HCT116 (cell line): Measurements from ENCODE around the gene TPM3. TPM values are rescaled to one million over a fixed set of nuclear protein-coding genes. Genes with fewer than 3 reads are reported as not detected.
A peak's percentile ranks its signal among the peaks of the same experiment; 100 is the strongest.

Source experiments
- ATAC-seq: fragments of 200-7000 bp; cut with Tn5 transposase; 2 replicates; pipeline ENCODE4 v1.9.1; 2020; ENCODE audit warnings: mild to moderate bottlenecking, moderate library complexity
- BruUV-seq: library from RNA; stranded (reverse); fragments of 400-500 nt; replicated peaks from 2 replicates; lab custom pipeline; 2021; lab: Mats Ljungman, UMichigan
- CTCF ChIA-PET: fragments of 300-600 bp; sonication (Branson Sonifier 250); formaldehyde crosslinking; loops from one replicate; lab custom pipeline; 2021; ENCODE audit warnings: antibody characterized with exemption; lab: Charles Lee
- POLR2A ChIA-PET: fragments of 300-600, 350-600 bp; sonication (Branson Sonifier 250); formaldehyde crosslinking; loops from one replicate; lab custom pipeline; 2021; ENCODE audit warnings: antibody characterized with exemption; lab: Charles Lee
- RAD21 ChIA-PET, 2 experiments: fragments of 300-600 bp; sonication (Branson Sonifier 250); formaldehyde crosslinking; loops; one replicate each; lab custom pipeline; 2023; ENCODE audit warnings: low total read pairs in 2 of 2; ENCODE audit not compliant: uncharacterized antibody in 2 of 2, unreplicated experiment in 2 of 2, low non-redundant PET in 1 of 2; lab: Charles Lee
- DNase-seq: peaks from one replicate; pipeline ENCODE4 v3.0.0-alpha.2; 2010; ENCODE audit warnings: low read depth, low spot score
- H2AFZ ChIP-seq: fragments of 200-600 bp; shearing (Covaris generic), sonication (generic); 2 replicates; pipeline ENCODE4 v1.6.1; 2017; ENCODE audit warnings: low read depth, mixed run types, mixed read lengths, antibody characterized with exemption, low read length; ENCODE audit not compliant: poor library complexity, severe bottlenecking
- H3K27ac ChIP-seq: 2 replicates; pipeline ENCODE4 v1.5.1; 2012; ENCODE audit warnings: low read depth, low read length
- H3K27me3 ChIP-seq: fragments of 200-600 bp; sonication (generic); 2 replicates; pipeline ENCODE4 v1.6.1; 2016; ENCODE audit warnings: mixed run types, low read length, mixed read lengths; ENCODE audit not compliant: insufficient read depth
- H3K36me3 ChIP-seq, 2 experiments: fragments of 200-500 bp in 1 of 2; fragments of 200-600 bp in 1 of 2; sonication (Bioruptor generic) in 1 of 2; sonication (generic) in 1 of 2; 2 replicates each; pipeline versions ENCODE4 v1.5.1 to v1.6.1; 2014 to 2016; ENCODE audit warnings: low read length in 2 of 2, inconsistent platforms in 1 of 2, mixed read lengths in 1 of 2, mixed run types in 1 of 2; ENCODE audit not compliant: insufficient read depth in 2 of 2, control insufficient read depth in 1 of 2
- H3K4me1 ChIP-seq, 2 experiments: fragments of 200-600 bp in 1 of 2; sonication (generic) in 1 of 2; 2 replicates each; pipeline versions ENCODE4 v1.5.1 to v1.6.1; 2012 to 2017; ENCODE audit warnings: low read length in 2 of 2, inconsistent platforms in 1 of 2, mild to moderate bottlenecking in 1 of 2, mixed read lengths in 1 of 2, mixed run types in 1 of 2, moderate library complexity in 1 of 2; ENCODE audit not compliant: insufficient read depth in 2 of 2, control insufficient read depth in 1 of 2
- H3K4me2 ChIP-seq: fragments of 200-600 bp; sonication (generic); 2 replicates; pipeline ENCODE4 v1.6.1; 2017; ENCODE audit warnings: mixed run types, low read length, mixed read lengths
- H3K4me3 ChIP-seq, 2 experiments: fragments of 200-600 bp in 1 of 2; sonication (generic) in 1 of 2; replicated peaks in 1 of 2; 2 replicates each; pipeline ENCODE4 v1.5.1; 2011 to 2016; ENCODE audit warnings: low read length in 2 of 2, control low read depth in 1 of 2, low read depth in 1 of 2, mild to moderate bottlenecking in 1 of 2, mixed read lengths in 1 of 2, mixed run types in 1 of 2
- H3K79me2 ChIP-seq: fragments of 200-600 bp; sonication (generic); 2 replicates; pipeline ENCODE4 v1.6.1; 2017; ENCODE audit warnings: mild to moderate bottlenecking, mixed run types, low read length, moderate library complexity, mixed read lengths; ENCODE audit not compliant: insufficient read depth
- H3K9ac ChIP-seq: fragments of 200-600 bp; sonication (generic); 2 replicates; pipeline ENCODE4 v1.6.1; 2016; ENCODE audit warnings: low read length, mixed read lengths
- H3K9me2 ChIP-seq: fragments of 200-600 bp; sonication (generic), shearing (Covaris generic); 2 replicates; pipeline ENCODE4 v1.6.1; 2017; ENCODE audit warnings: mixed run types, mild to moderate bottlenecking, moderate library complexity; ENCODE audit not compliant: insufficient read depth
- H3K9me3 ChIP-seq, 2 experiments: fragments of 200-500 bp in 1 of 2; fragments of 200-600 bp in 1 of 2; sonication (Bioruptor generic) in 1 of 2; sonication (generic) in 1 of 2; 2 replicates each; pipeline ENCODE4 v1.6.1; 2014 to 2017; ENCODE audit warnings: low read length in 2 of 2, mixed read lengths in 2 of 2, inconsistent platforms in 1 of 2, low read depth in 1 of 2, mild to moderate bottlenecking in 1 of 2, mixed run types in 1 of 2, moderate library complexity in 1 of 2; ENCODE audit not compliant: control insufficient read depth in 1 of 2, insufficient read depth in 1 of 2
- H4K20me1 ChIP-seq: fragments of 200-600 bp; sonication (generic), shearing (Covaris generic); 2 replicates; pipeline ENCODE4 v1.6.1; 2017; ENCODE audit warnings: mixed run types, mild to moderate bottlenecking, moderate library complexity; ENCODE audit not compliant: insufficient read depth
- EGR1 ChIP-seq: IDR thresholded peaks from 2 replicates; pipeline ENCODE4 v1.6.1; 2012; ENCODE audit warnings: low read depth
- ELF1 ChIP-seq: IDR thresholded peaks from 2 replicates; pipeline ENCODE4 v1.6.1; 2012; ENCODE audit warnings: low read depth, borderline replicate concordance
- EZH2phosphoT487 ChIP-seq: fragments of 200-600 bp; IDR thresholded peaks from 2 replicates; pipeline ENCODE4 v1.6.1; 2018; ENCODE audit warnings: antibody characterized with exemption, borderline replicate concordance
- JUND ChIP-seq: IDR thresholded peaks from 2 replicates; pipeline ENCODE4 v1.6.1; 2012
- SRF ChIP-seq: IDR thresholded peaks from 2 replicates; pipeline ENCODE4 v1.6.1; 2012; ENCODE audit warnings: low read depth
- TCF7L2 ChIP-seq: IDR thresholded peaks from 2 replicates; pipeline ENCODE4 v1.7.0; 2011; ENCODE audit warnings: borderline replicate concordance, inconsistent platforms; ENCODE audit not compliant: insufficient read depth, insufficient read length; ENCODE audit errors: extremely low read depth
- YY1 ChIP-seq: IDR thresholded peaks from 2 replicates; pipeline ENCODE4 v1.6.1; 2011; ENCODE audit warnings: low read length, low read depth, moderate library complexity, mild to moderate bottlenecking; ENCODE audit not compliant: insufficient replicate concordance; ENCODE audit errors: extremely low read depth
- ZFX ChIP-seq: fragments of 450-650 bp; IDR thresholded peaks from 2 replicates; pipeline ENCODE4 v1.6.1; 2017
- ZNF274 ChIP-seq: fragments of 200-500 bp; sonication (Bioruptor generic); IDR thresholded peaks from 2 replicates; pipeline ENCODE4 v1.6.1; 2014; ENCODE audit warnings: mild to moderate bottlenecking, low read depth, low read length, inconsistent platforms
- intact Hi-C: fragments of 100-400 bp; cut with micrococcal nuclease; formaldehyde crosslinking; loops from 2 replicates; pipeline ENCODE4 v1.10.0; 2022
- total RNA-seq: library from RNA; stranded (reverse); gene quantifications from one replicate; pipeline ENCODE4 v1.2.1, GENCODE V29; 2021; ENCODE audit not compliant: unreplicated experiment
- TF ChIP-seq, protein P1 (sequence below): IDR thresholded peaks from 2 replicates; pipeline ENCODE4 v1.6.1; 2011; ENCODE audit warnings: mild to moderate bottlenecking, low read length, moderate library complexity; ENCODE audit not compliant: insufficient replicate concordance; ENCODE audit errors: extremely low read depth
- TF ChIP-seq, protein P2 (sequence below), 3 experiments: fragments of 200-600 bp in 1 of 3; sonication (generic) in 1 of 3; IDR thresholded peaks in 2 of 3; conservative IDR thresholded peaks in 1 of 3; 2 replicates each; pipeline ENCODE4 v1.5.1; 2012 to 2017; ENCODE audit warnings: low read depth in 2 of 3, low read length in 2 of 3, antibody characterized with exemption in 1 of 3, borderline replicate concordance in 1 of 3, control low read depth in 1 of 3, mild to moderate bottlenecking in 1 of 3, mixed read lengths in 1 of 3, mixed run types in 1 of 3, moderate library complexity in 1 of 3; ENCODE audit not compliant: insufficient read depth in 1 of 3
- TF ChIP-seq, protein P3 (sequence below): IDR thresholded peaks from 2 replicates; pipeline ENCODE4 v1.6.1; 2012

The TPM3 gene
- total RNA-seq, 1 experiment from 2014 or later = 457 TPM

DNA sequence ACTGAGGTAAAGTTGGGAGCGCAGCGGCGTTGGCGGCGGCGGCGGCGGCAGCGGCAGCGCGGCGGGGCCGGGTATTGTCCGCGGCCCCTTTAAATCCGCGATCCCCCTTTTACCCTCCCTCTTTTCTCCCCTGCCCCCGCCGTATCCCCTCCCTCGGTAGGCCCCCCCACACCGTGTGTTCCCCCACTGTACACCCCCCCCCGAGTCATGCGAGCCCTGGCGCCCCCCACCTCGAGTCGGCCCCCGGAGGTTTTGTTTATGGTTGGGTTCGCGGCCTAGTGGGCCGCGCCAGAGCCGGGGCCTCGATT, 29.0 kb upstream of the TPM3 start:
- ATAC-seq (no peak; the same call in 1 of the 2 replicates), DNase-seq (no peak)
- Histone ChIP-seq H3K4me1 (peaks cover 8 to 20% of the 10 kb centered on the region in 2 experiments; a peak in 3 of 4 replicates), H3K9me3 (no peaks in the 10 kb centered on the region), H3K27ac (peak overlapping the region; percentile 75), H3K36me3 (peaks cover 11 to 30% of the 10 kb centered on the region in 2 experiments), H3K79me2 (peaks cover 94% of the 10 kb centered on the region), H3K9me2 (no peaks in the 10 kb centered on the region), H3K27me3 (no peaks in the 10 kb centered on the region), H4K20me1 (peaks cover 13% of the 10 kb centered on the region; the same call in 1 of the 2 replicates), H3K4me2 (peak overlapping the region; percentile 83), H2AFZ (no peak overlapping the region), H3K9ac (peak overlapping the region; percentile 95), H3K4me3 (peak overlapping the region; percentile 81 to 87)
- RAD21 ChIA-PET = no interaction called here
- CTCF ChIA-PET = no interaction called here
- POLR2A ChIA-PET = interaction anchor here (0.9 to 1.1 kb wide), 3 partner anchors 10 to 38 kb away, joined by 3 to 9 read pairs (median 4); no protein-coding TSS in a partner anchor
- TF ChIP-seq TCF7L2 = no peak
- peak; percentile 89; the same call in 1 of the 2 replicates for TF ChIP-seq ZFX
- TF ChIP-seq EGR1 = no peak
- no TSS peak for BruUV-seq
- intact Hi-C loops = loop anchor here (1.0 kb wide), 1 partner anchor 38 kb away; no protein-coding TSS in a partner anchor

DNA sequence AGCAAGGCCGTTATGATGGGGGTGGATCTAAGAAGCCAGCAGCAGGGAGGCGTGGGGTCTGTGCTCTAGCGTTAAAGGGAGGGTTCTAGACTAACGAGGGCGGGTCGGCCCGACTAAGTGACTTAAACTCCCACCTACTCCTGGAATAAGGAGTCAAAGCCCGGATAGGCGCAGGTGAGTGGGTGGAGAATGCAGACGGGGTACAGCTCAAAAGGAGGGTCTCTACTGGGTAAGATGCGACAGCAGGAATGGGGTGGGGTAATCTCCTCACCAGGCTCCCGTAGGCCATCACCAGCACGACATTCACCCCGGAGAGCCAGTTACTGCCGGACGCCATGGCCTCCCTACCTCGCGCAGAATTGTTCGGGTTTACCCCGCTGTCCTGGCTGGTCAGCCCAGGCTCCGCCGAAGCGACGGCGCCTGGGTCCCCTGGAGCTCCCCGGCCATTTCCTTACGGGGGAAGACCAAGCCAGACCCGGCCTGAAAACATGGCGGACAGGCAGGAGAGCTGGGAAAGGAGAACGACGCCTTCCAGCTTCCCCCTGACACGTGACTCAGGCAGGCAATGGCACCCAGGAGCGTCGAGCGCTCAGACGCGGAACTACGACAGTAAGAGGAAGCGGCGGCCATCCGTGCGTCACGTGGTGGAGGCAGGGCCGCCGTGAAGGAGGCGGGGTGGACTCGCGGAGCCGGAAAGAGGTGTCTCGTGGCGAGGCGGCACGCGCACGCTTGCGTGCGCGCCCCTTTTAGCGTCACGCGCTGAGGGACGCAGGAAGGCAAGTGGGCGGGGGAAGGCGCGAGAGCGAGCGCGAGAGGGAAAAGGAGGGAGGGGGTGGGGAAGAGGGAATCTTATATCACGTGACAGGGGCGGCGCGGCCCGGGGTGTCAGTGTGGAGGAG, 28.4 kb upstream of the TPM3 start, which contains the start of gene UBAP2L:
TSS of gene UBAP2L (plus strand) at position 885 of the 899 bp plus-strand sequence. CDS start 4,169 bp downstream, outside the sequence.
- ATAC-seq (peak; percentile 91), DNase-seq (peak; percentile 98)
- ChIA-PET CTCF (interaction anchor here (0.7 to 1.3 kb wide), 2 partner anchors 19 to 21 kb away, joined by 3 to 5 read pairs; no protein-coding TSS in a partner anchor), POLR2A (interaction anchor here (0.6 to 1.1 kb wide), 6 partner anchors 11 to 230 kb away, joined by 3 to 9 read pairs (median 4); partner anchors contain the start of gene RPS27), RAD21 (no interaction called here)
- no peaks in the 10 kb centered on the region for H3K9me2 ChIP-seq
- no peak within 1 kb of the TSS for H2AFZ ChIP-seq
- H3K36me3 ChIP-seq = peaks cover 10 to 30% of the 10 kb centered on the region in 2 experiments
- H4K20me1 ChIP-seq = peaks cover 10% of the 10 kb centered on the region; the same call in 1 of the 2 replicates
- no peaks in the 10 kb centered on the region for H3K27me3 ChIP-seq
- intact Hi-C loops = loop anchor here (1.0 kb wide), 1 partner anchor 37 kb away; no protein-coding TSS in a partner anchor
- BruUV-seq = TSS peak; percentile 69
- H3K79me2 ChIP-seq = peaks cover 92% of the 10 kb centered on the region
- H3K9me3 ChIP-seq = no peaks in the 10 kb centered on the region
- peak within 1 kb of the TSS; percentile 85 for H3K4me2 ChIP-seq
- H3K9ac ChIP-seq = peak within 1 kb of the TSS; percentile 95
- H3K4me3 ChIP-seq = peak within 1 kb of the TSS; percentile 81 to 99
- H3K4me1 ChIP-seq = peaks cover 8 to 20% of the 10 kb centered on the region in 2 experiments; a peak in 3 of 4 replicates
- H3K27ac ChIP-seq = peak within 1 kb of the TSS; percentile 90
- TF ChIP-seq JUND (no peak), SRF (no peak), TCF7L2 (peak; percentile 51), YY1 (peak; percentile 93), EGR1 (peak; percentile 62), EZH2phosphoT487 (no peak), ZNF274 (no peak), ELF1 (peak; percentile 86), ZFX (peak; percentile 7; the same call in 1 of the 2 replicates)
- TF ChIP-seq, protein P1, sequence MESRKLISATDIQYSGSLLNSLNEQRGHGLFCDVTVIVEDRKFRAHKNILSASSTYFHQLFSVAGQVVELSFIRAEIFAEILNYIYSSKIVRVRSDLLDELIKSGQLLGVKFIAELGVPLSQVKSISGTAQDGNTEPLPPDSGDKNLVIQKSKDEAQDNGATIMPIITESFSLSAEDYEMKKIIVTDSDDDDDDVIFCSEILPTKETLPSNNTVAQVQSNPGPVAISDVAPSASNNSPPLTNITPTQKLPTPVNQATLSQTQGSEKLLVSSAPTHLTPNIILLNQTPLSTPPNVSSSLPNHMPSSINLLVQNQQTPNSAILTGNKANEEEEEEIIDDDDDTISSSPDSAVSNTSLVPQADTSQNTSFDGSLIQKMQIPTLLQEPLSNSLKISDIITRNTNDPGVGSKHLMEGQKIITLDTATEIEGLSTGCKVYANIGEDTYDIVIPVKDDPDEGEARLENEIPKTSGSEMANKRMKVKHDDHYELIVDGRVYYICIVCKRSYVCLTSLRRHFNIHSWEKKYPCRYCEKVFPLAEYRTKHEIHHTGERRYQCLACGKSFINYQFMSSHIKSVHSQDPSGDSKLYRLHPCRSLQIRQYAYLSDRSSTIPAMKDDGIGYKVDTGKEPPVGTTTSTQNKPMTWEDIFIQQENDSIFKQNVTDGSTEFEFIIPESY = peak; percentile 74
- TF ChIP-seq, protein P2, sequence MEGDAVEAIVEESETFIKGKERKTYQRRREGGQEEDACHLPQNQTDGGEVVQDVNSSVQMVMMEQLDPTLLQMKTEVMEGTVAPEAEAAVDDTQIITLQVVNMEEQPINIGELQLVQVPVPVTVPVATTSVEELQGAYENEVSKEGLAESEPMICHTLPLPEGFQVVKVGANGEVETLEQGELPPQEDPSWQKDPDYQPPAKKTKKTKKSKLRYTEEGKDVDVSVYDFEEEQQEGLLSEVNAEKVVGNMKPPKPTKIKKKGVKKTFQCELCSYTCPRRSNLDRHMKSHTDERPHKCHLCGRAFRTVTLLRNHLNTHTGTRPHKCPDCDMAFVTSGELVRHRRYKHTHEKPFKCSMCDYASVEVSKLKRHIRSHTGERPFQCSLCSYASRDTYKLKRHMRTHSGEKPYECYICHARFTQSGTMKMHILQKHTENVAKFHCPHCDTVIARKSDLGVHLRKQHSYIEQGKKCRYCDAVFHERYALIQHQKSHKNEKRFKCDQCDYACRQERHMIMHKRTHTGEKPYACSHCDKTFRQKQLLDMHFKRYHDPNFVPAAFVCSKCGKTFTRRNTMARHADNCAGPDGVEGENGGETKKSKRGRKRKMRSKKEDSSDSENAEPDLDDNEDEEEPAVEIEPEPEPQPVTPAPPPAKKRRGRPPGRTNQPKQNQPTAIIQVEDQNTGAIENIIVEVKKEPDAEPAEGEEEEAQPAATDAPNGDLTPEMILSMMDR (IDR thresholded peaks at IDR 0.05 in 2 of 3, conservative IDR thresholded peaks at IDR 0.05 in 1 of 3; ENCODE audit: borderline replicate concordance in 1 of 3, insufficient read depth in 1 of 3, low read depth in 2 of 3, low read length in 2 of 3) = no peak
- TF ChIP-seq, protein P3, sequence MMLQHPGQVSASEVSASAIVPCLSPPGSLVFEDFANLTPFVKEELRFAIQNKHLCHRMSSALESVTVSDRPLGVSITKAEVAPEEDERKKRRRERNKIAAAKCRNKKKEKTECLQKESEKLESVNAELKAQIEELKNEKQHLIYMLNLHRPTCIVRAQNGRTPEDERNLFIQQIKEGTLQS = no peak
